T-helper 1 cell (primary cell): Measurements from ENCODE around the gene ATP6V0C.
"Not testable (repeated sequence)": the region's sequence is repeated elsewhere in the genome, so short reads cannot be mapped to it uniquely, and the experiment has no call there.

Experiments
- DNase-seq, 5 donors: peaks; one replicate each; pipeline ENCODE4 v3.0.0-alpha.2; 2012 to 2020

Gene ATP6V0C

DNA sequence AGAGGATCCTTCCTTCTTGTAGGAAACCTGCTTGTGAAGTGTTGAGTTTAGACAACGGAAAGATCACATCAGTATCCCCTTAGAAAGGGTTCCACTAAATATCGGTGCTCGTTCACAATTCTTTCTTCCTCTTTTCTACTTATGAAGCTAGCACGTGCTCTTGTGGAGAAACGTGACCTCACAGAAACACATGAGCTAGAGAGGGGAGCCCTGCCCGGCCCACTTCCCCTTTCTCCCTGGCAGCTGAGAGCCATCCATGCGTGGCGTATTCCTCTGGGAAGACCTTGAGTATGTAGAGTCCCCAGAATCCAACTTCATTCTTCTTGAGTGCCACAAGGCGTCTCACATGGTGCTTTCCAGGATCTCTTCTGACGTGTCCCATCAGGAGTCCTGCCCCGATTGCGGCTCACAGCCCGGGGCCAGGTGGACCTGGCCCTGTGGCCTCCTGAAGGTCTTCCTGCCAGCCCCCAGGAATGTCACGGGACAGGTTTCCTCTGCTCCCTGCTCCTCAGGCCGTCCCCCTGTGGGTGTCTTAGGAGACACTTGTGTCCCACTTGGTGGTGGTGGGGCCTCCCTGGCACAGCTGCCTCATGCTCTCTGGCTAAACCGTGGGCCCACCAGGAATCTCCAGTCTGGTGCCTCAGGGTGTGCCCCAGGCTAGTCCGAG is 46.5 kb downstream of the ATP6V0C start:
- DNase-seq: not testable (repeated sequence)

DNA sequence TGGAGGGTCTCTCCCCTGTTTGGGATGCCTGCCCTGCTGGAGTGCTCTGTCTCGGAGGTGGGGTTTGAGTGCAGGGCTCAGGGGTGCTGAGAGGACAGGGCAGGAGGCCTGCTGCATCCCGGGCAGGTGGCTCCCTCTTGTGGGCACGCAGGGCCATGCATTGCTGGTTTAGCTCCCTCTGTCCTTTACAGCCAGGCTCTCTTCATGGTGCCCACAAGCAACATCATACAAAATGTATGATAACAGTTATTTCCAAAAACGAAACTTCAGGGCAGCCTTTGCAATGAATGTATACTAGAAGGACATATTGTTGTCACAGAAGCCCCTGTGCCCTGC is 47.0 kb downstream of the ATP6V0C start:
- peak in 3 of 5 donors; percentile 32 to 59 (median 51) for DNase-seq

DNA sequence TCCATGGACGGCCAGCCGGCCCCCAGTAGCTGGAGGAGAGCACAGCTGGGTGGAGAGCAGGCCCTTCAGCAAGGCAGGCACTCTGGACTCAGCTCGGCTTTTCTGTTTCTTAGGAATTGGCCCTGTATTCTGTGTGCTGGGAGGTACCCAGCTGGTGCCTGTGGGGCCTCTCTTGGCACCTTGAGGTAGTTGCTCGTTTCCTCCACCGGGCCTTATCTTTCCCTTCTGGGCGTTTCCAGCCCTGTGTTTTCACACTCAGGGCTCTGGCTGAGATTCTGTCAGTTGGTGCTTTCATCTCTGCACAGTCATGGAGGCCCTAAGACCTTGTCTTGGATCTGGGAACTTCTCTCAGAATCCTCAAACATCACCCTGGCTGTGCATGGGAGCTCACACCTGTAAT is 53.8 kb downstream of the ATP6V0C start:
- not testable (repeated sequence) for DNase-seq

DNA sequence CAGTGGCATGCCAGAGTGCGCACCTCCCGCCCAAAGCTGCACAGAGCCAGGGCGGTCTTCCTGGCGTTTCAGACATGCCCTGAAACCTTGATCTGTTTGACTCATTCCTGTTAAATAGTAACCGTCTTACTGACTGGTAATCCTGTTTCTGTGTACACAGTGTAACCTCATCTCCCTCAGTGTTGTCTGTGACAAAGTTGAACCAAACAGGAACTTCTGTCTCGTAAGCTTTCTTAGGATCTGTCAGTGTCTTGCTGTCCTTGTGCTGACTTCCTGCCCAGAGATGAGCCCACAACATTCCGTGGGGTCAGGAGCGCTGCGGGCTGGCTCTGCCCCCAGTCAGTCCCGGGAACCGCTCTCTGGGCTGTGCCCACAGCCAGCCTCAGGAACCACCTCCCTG is 54.8 kb downstream of the ATP6V0C start:
- not testable (repeated sequence) for DNase-seq
